ENCODE measurements around the gene DYNLT2B.
"Not testable (repeated sequence)": the region's sequence is repeated elsewhere in the genome, so short reads cannot be mapped to it uniquely, and the experiment has no call there.

DYNLT2B gene

DNA sequence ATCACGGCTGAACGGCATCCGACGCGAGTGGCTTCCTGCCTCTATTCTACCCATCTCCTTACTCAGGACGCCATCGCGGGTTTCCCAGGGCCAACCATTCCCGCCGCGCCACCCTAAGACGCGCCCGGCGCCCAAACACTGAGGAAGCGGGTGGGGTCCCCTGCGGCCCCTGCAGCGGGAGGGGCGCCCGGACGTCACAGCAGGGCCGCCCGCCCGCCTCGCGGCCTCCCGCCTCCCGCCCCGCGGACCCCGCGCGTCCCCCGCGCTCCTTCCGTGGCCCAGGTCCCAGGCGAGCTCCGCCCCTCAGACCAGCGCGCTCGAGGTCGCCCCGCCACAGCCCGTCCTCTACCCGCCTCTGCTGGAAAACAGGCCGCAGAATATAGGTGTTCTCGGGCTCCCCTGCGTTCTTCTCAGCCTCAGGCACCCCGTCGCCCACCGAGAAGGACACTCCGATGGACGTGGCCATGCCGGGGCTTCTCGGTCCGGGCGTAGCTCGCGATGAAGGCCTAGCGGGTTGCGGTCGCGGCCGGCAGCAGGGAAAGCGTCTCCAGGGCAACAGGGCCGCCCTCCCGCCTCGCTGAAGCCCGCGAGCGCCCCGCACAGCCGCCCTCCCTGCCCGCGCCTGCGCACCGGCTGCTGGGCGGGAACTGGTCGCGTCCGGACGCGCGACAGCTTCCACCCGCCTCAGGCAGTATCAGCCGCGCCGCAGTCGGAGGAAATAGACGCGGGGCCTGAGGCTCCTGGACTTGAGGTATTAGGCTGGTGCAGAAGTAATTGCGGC is at the start of gene DYNLT2B:
TSS of gene DYNLT2B (minus strand) at position 554 of the 781 bp plus-strand sequence. CDS start at position 466, 88 bp downstream.
- peak; percentile 78 to 80 for DNase-seq

DNA sequence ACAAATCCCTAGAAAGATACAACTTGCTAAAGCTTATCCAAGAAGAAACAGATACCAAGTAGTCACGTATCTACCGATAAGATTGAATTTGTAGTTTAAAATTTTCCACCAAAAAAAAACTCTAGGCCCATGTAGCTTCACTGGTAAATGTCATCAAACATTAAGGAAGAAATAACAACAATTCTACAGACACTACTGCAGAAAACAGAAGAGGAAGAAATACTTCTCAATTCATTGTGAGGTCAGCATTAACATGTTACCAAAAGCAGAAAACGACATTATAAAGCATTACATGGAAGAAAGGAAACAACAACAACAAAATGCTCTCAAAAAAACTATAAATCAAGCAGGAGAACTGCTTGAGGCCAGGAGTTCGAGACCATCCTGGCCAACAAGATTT is 47.7 kb upstream of the DYNLT2B start:
- no peak for DNase-seq

DNA sequence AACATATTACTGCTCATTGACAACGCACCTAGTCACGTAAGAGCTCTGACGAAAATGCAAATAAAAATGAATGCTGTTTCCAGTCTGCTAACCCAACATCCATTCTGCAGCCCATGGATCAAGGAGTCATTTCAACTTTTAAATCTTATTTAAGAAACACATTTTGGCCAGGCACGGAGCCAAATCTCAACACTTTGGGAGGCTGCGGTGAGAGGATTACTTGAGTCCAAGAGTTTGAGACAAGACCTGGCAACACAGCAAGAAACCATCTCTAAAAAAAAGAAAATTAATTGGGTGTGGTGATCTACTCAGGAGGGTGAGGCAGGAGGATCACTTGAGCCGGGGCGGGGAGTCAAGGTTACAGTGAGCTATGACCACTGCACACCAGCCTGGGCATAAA is 42.5 kb upstream of the DYNLT2B start:
- no peak for DNase-seq

DNA sequence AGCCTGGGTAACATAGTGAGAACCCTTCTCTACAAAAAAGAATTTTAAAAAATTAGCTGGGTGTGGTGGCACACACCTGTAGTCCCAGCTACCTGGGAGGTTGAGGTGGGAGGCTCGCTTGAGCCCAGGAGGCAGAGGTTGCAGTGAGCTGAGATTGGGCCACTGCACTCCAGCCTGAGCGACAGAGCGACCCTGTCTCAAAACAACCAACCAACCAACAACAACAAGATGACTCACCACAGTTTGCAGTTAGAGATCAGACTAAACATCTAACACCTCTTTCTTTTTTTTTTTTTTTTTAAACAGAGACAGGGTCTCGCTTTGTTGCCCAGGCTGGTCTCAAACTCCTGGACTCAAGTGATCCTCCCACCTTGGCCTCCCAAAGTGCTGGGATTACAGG is 40.5 kb upstream of the DYNLT2B start:
- not testable (repeated sequence) for DNase-seq

DNA sequence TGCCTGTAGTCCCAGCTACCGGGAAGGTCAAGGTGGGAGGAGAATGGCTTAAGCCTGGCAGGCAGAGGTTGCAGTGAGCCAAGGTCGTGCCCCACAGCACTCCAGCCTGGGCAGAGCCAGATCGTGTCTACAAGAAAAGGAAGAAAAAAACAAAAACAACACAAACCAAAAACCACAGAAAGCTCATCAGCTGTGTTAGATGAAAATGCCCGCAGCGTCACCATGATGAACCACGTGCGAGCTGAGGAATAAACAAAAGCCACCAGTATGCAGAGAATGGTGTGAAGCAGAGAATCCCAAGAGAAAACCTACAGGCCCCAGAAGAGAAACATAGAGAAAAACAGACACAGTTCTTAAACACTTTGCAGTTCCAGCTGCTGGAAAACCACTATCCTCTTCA is 39.9 kb upstream of the DYNLT2B start:
- no peak for DNase-seq

DNA sequence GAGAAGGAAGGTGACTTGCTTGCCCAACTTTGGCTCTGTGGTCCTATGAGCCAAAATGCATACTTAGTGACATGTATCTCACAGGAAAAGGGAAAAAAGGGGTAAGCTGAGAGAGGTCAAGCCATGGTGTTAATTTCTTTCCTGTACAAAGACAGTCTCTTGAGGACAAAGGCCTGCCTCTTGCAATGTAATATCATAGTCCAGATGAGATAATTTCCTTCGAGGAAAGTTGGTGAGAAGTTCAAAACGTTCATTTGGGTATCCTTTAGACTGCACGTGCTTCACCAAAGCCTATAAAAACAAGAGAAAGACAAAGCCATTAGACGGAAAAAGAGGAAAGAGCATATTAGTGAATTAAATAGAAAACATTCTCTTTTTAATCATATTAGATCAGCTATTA is 38.5 kb upstream of the DYNLT2B start:
- DNase-seq = no peak

DNA sequence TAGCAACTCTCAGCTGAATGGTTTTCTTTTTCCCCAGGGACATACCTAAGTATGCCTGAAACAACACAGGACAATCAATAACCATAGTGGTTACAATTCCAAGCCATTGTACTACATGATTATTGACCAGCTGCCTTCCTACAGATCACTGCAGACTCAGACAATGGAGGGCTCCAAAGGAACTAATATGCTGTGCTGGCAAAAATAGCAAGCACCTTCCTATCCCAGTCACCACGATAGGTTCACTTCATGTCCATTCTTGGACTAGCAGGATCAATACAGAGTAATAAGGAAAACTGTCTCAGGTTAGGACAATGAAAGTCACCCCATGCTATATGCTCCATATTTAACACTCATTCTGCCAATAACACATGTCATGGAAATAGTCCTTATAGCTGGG is 37.6 kb upstream of the DYNLT2B start:
- no peak for DNase-seq

DNA sequence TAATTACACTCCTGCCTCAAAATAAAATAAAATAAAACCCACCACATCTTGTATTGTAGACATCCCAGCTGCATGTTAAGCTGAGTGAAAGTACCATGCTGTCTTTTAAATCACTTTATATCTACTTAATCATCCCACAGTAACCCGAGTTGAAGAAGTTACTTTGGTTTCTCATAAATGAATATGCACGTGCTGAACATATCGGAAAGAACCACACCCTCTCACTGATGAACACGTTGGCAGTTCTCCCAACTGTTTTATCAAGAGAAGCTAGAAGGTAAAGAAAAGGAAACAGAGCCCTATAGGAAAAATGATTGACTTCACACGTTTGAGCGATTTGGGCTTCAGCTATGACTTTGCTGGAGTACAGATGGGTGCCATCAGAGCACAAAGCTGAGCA is 36.1 kb upstream of the DYNLT2B start:
- DNase-seq = no peak

DNA sequence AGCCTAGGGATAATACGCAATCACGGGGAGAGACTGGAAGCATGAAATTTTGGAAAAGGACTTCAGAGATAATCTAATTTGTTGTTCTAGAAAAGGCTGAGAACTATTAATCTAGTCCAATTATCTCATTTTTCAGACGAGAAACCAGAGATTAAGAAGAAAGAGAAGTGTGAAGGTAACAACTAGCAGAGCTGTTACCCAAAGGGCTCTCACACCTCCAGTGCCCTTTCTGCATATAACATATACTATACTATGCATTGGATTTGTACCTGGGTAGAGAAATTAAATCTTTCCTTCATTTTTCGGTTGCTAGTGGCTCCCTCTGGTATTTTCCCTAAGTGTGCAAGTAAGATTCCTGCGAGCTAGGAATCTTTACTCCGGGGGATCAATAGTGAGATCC is 33.5 kb upstream of the DYNLT2B start:
- no peak for DNase-seq

DNA sequence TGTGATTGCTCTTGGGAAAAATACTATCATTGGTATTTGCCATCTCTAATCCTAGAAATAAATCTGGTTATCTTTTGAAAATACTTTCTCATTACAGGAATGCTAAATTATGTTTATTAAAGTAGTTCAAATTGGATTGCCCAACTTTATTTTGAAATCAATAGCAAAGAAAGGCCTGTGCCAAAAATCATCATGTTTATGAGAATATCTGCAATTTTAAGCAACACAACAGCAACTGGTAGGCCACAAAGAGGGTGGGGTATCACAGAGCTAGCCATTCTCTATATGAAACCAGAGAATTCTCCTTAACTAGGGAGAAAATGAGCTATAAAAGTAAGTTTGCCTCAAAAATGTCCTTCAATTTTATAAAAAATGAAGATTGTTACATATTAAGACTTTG is 32.0 kb upstream of the DYNLT2B start:
- DNase-seq = no peak

DNA sequence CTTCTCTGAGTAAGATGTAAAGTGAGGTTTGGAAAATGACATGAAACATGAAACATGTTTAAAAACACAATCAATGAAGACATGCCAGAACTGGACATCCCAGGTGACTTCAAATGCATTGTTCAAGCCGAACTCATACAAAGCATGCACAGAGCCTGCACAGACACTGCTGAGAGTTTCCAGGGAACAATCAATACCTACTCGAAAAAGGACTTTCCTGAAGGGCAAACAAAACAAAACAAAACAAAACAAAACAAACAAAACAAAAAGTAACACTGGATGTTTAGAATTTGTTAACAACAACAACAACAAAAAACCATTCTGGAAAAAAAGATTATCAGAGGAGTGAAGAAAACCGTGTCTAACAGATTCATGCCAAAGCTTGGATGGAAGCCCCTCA is 30.7 kb upstream of the DYNLT2B start:
- no peak for DNase-seq

DNA sequence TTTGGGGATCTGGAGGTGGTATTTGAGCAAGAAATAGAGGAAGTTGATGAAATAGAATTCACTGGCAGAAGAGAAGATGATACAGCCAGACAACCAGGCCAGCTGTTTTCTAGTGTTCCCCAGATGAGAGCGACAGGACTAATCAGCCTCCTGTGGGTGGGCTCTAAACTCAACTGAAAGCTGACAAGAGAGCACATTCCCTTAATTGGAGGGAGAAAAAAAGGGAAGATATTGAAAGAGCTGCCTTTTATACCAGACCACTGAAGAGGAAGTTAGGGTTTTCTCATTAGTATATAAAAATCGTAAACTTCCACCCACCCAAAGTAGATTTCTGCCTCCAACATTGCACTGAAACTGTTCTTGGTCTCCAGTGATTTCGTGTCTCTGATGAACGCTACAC is 26.6 kb upstream of the DYNLT2B start:
- no peak for DNase-seq

DNA sequence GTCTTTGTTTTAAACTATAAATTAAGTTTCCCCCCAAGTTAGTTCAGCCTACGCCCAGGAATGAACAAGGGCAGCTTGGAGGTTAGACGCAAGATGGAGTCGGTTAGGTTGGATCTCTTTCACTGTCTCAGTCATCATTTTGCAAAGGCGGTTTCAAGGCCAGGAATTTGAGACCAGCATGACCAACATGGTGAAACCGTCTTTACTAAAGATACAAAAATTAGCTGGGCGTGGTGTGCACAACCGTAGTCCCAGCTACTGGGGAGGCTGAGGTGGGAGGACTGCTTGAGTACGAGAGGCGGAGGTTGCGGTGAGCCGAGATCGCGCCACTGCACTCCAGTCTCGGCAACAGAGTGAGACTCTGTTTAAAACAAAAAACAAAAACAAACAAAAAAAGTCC is 25.9 kb upstream of the DYNLT2B start:
- not testable (repeated sequence) for DNase-seq

DNA sequence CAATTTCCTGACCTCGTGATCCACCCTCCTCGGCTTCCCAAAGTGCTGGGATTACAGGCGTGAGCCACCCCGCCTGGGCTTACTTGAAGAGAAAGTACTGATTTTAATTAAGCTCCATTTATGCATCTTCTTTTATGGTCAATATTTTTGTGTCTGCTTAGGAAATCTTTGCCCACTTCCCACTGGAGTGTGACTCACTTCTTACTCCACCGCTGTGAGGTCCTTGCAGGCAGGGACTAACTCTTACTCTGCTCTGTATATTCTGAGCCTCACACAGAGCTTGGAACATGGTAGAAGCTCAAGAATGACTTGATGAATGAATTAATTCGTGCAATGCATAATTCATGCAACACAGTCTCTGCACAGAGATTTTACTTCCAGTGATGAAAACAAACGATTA is 23.1 kb upstream of the DYNLT2B start:
- DNase-seq = no peak

DNA sequence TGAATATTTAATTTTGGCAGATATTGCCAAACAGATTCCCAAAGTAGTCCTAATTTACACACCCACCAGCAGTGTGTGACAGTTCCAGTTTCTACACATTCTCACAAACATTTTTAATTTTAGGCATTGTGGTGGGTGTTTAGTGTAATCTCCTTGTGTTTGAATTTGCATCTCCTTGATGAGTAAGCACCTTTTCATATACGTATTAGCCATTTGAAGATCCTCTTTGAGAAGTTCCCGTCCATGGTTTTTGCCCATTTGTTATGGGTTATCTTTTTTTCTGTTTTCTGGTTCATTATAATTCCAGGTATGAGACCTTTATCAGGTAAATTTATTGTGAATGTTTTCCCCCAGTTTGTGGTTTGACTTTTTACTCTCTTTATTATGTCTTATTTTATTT is 22.4 kb upstream of the DYNLT2B start:
- no peak for DNase-seq

DNA sequence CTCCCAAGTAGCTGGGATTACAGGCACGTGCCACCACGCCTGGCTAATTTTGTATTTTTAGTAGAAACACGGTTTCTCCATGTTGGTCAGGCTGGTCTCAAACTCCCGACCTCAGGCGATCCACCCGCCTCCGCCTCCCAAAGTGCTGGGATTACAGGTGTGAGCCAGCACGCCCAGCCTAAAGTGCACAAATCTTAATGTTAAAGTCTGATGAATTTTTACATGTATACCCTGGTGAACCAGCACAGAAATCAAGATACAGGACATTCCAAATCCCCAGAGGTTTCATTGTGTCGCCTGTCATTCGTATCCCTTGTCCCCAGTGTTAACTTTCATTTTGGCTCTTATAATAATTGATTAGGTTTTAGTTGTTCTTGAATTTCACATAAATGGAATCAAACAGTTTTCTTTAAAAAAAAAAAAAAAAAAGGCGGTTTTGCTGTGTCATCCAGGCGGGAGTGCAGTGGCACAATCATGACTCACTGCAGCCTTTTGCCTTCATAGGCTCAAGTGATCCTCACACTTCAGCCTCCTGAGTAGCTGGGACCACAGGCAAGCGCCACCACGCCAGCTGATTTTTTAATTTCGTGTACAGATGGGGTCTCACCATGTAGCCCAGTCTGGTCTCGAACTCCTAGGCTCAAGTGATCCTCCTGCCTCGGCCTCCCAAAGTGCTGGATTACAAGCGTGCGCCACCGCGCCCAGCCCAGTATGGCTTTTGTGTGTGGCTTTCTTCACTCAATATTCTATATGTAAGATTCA is 21.6 kb upstream of the DYNLT2B start:
- DNase-seq = no peak

DNA sequence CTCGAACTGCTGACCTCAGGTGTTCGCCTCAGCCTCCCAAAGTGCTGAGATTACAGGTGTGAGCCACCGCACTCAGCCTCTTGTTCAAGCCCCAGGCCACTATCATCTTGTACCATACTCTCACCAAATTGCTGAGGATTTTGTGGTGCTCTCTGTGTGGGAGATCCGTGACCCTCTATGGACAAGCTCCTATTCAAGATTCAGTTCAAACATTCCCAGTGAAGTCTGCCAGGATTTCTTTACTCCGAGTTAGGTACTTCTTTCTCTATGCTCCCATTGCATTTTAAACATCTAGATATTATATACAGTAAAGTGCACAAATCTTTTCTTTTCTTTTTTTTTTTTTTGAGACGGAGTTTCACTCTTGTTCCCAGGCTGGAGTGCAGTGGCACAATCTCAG is 21.0 kb upstream of the DYNLT2B start:
- no peak for DNase-seq

DNA sequence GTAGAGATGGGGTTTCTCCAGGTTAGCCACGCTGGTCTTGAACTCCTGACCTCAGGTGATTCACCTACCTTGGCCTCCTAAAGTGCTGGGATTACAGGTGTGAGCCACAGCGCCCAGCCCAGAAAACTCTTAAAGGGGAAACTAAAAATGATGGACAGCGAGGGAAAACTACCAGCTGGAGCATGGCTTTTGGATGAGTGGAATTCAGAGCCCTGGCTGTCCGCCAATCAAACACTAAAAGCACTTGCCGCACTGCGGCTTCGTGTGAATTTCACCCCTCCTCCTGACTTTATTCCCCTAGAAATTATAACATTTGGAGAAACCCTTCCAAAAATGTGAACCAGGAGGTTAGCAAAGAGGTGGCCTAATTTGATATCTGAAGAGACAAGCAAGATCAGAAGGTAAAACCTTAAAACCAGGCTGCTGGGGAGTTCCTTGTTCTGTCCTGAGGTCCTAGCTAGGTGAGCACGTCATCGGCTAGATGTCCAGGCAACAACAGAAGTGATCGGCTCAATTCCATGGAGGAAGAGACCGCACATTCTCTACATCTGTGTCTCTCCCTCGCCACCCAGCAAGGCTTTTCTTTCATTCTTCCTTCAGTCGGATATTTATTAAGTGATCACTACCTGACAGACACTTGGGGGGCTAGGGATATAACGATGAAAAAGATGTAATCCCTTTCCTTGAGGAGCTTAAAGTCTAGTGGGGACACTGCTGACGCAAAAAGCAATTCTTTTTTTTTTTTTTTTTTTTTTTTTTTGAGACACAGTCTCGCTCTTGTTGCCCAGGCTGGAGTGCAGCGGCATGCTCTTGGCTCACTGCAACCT is 18.5 kb upstream of the DYNLT2B start:
- no peak for DNase-seq

DNA sequence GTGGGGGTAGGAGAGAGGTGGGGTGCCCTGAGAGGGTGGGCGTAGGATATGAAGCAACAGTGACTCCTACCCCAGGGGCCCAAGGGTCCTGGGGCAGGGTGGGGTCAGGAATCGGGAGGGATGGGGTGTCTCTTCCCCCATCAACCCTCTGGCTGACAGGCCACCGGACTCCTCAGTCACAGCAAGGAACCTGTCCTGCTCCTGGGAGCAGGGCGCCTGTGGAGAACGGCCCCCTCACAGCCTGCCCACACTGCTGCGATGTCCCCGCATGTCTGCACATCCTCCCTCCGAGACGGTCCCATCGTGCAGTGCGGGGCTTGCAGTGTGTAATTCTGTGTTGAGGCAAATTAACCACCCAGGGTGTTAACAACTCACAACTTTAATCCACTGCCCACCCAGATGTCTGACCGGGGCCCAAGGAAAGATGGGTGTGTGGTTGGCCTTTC is 17.5 kb upstream of the DYNLT2B start:
- no peak for DNase-seq

DNA sequence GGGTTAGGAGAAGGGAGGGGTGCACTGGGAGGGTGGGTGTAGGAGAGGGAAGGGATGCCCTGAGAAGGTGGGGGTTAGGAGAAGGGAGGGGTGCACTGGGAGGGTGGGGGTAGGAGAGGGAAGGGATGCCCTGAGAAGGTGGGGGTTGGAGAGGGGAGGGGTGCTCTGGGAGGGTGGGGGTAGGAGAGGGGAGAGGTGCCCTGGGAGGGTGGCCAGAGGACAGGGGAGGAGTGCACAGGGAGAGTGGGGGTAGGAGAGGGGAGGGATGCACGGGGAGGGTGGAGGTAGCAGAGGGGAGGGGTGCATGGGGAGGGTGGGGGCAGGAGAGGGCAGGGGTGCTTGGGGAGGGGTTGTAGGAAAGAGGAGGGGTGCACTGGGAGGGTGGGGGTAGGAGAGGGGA is 16.9 kb upstream of the DYNLT2B start:
- DNase-seq = no peak

DNA sequence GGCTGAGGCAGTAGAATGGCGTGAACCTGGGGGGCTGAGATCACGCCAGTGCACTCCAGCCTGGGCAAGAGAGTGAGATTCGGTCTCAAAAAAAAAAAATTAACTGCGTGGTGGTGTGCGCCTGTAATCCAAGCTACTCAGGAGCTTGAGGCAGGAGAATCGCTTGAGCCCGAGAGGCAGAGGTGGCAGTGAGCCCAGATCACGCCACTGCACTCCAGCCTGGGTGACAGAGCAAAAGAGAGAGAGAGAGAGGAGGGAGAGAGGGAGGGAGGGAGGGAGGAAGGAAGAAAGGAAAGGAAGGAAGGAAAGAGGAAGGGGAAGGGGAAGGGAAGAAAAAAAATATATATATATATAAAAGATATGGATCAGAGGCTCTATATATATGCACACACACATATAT is 14.1 kb upstream of the DYNLT2B start:
- no peak for DNase-seq

DNA sequence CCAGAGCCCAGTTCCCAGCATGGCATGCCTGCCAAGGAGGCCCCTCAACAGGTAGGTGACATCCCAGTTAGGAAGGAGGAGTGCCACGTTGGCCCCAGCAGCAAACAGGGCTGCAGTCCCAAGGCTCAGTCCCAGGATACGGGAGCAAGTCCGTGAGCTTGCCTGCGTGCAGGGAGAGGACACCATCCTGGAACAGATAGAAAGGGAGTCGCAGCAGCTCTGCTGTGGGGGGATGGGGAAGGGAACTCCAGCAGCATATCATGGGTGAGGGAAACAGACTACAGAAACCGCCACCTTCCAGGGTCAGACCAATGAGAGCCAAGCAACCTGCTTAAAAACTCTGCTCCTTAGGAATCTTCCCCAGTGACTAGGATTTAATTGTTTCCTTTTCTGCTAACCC is 9.4 kb upstream of the DYNLT2B start:
- no peak for DNase-seq

DNA sequence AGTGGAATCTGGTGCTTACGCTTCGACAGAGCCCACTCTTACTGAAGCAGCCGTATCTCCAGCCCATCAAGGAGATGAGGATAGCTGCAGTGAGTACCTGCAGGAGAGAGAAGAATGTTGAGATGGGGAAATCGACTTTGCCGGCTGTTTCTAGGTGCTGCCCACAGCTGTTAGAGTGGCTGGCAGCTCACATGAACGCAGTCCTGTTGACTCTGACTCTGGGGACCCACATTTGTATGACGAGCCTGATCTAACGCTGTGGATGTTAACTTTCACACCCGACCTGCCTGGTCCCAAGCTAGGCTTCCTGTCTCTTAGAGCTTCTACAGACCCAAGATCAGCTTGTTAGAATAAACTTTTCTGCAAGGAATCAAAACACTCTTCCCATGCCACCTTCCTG is 8.9 kb upstream of the DYNLT2B start:
- no peak for DNase-seq

DNA sequence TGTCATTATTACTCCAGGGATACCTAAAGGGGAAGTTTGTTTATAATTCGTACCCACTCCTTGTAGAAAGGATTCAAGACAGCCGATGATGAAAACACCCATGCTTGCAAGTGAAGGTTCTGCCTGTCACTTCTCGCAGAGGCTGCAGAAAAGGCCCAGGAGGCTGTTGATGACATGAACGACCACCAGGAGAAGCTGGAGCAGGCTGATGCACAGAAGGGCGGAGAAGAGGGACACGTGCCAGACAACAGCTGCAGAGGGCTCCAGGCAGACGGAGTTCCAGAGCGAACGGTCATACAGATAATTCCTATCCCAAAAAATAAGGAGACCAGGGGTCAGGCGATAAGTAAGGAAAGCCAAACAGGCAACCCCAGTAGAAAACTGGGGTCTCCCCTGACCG is 5.7 kb upstream of the DYNLT2B start:
- no peak for DNase-seq
